Upper lobe of right lung (tissue), 1 donor: ENCODE data around the gene CSPG4. TPM values are rescaled to one million over a fixed set of nuclear protein-coding genes. Genes with fewer than 3 reads are reported as not detected.

Experiments
- ATAC-seq: fragments of 200-7000 bp; cut with Tn5 transposase; one replicate; pipeline ENCODE4 v1.9.1; 2020; ENCODE audit warnings: mild to moderate bottlenecking, moderate library complexity
- DNase-seq: peaks from one replicate; pipeline ENCODE4 v3.0.0-alpha.2; 2020
- H3K27ac ChIP-seq: fragments of 200-600 bp; one replicate; pipeline ENCODE4 v1.8.0; 2022
- H3K27me3 ChIP-seq: fragments of 200-600 bp; one replicate; pipeline ENCODE4 v1.8.0; 2022; ENCODE audit warnings: mild to moderate bottlenecking
- H3K36me3 ChIP-seq: fragments of 200-600 bp; one replicate; pipeline ENCODE4 v1.8.0; 2022
- H3K4me1 ChIP-seq: fragments of 200-600 bp; one replicate; pipeline ENCODE4 v1.8.0; 2022
- H3K4me3 ChIP-seq: fragments of 200-600 bp; one replicate; pipeline ENCODE4 v1.8.0; 2022; ENCODE audit warnings: mild to moderate bottlenecking
- H3K9me3 ChIP-seq: fragments of 200-600 bp; one replicate; pipeline ENCODE4 v1.8.0; 2022
- intact Hi-C: fragments of 100-400 bp; cut with DNase I; formaldehyde crosslinking; loops from one replicate; pipeline ENCODE4 v1.11.0; 2022
- total RNA-seq: library from RNA; stranded (reverse); fragmentation: NEBNext Ultra II Directional; extraction: Animal tissue kit (Norgen Biotek cat#: 25700); gene quantifications from one replicate; pipeline ENCODE4 v1.2.1, GENCODE V29; 2021
- TF ChIP-seq, protein P1 (sequence below): fragments of 200-600 bp; IDR thresholded peaks from one replicate; pipeline ENCODE4 v1.8.0; 2022; ENCODE audit warnings: antibody characterized with exemption
- donor health status: DM: no; HTN: yes; CAD: no; lungs with severe emphysema.

Gene CSPG4
- total RNA-seq, 1 donor from 2014 or later = 12.6 TPM

DNA sequence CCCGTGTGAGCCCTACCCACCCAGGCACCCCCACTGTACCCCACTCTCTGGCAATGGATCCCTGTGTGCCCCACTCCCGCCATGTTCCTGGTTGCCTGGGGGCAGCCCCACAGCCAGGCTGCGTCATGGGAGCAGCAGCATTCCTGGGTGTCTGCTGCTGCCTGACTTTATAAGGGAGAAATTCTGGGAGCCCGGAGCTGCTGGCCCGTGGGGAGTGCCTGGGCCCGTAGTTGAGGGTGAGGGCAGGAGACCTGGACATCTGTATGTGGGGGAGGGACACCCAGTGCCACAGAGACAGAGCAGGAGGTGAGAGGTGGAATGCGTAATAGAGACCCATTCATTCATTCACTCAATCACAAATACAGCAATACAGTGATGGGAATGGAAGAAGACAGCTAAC, 15.1 kb downstream of the CSPG4 start:
- intact Hi-C loops = no loop called here
- H3K4me3 ChIP-seq = no peak overlapping the region
- TF ChIP-seq, protein P1, sequence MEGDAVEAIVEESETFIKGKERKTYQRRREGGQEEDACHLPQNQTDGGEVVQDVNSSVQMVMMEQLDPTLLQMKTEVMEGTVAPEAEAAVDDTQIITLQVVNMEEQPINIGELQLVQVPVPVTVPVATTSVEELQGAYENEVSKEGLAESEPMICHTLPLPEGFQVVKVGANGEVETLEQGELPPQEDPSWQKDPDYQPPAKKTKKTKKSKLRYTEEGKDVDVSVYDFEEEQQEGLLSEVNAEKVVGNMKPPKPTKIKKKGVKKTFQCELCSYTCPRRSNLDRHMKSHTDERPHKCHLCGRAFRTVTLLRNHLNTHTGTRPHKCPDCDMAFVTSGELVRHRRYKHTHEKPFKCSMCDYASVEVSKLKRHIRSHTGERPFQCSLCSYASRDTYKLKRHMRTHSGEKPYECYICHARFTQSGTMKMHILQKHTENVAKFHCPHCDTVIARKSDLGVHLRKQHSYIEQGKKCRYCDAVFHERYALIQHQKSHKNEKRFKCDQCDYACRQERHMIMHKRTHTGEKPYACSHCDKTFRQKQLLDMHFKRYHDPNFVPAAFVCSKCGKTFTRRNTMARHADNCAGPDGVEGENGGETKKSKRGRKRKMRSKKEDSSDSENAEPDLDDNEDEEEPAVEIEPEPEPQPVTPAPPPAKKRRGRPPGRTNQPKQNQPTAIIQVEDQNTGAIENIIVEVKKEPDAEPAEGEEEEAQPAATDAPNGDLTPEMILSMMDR = no peak
- no peak for DNase-seq
- H3K4me1 ChIP-seq = peaks cover 24% of the 10 kb centered on the region
- ATAC-seq = no peak
- no peaks in the 10 kb centered on the region for H3K36me3 ChIP-seq
- H3K27ac ChIP-seq = peak overlapping the region; percentile 24
- H3K27me3 ChIP-seq = no peaks in the 10 kb centered on the region
- no peaks in the 10 kb centered on the region for H3K9me3 ChIP-seq

DNA sequence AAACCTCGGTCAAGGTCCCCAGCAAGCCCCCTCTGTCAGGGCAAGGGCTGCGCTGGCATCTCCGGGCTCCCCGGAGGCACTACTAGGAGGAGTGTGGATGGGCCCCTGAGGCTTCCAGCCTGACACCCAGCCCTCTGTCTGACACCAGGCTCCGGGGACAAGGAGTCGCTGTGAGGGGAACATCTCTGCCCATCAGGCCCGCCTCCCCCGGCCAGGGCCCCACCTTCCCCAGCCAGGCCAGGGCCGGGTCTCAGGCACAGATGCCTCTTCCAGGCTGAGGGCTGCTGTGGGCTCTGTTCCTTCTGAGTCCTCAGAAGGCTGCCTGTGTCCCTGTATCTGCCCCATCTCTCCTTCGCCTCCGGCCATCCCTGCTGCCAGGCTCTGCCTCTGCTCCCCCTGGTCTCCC, 15.8 kb downstream of the CSPG4 start:
- no peaks in the 10 kb centered on the region for H3K9me3 ChIP-seq
- intact Hi-C loops = no loop called here
- H3K36me3 ChIP-seq = no peaks in the 10 kb centered on the region
- no peaks in the 10 kb centered on the region for H3K27me3 ChIP-seq
- TF ChIP-seq, protein P1 = no peak
- no peak overlapping the region for H3K4me3 ChIP-seq
- DNase-seq = no peak
- ATAC-seq = no peak
- H3K4me1 ChIP-seq = peaks cover 24% of the 10 kb centered on the region
- H3K27ac ChIP-seq = peak overlapping the region; percentile 24

DNA sequence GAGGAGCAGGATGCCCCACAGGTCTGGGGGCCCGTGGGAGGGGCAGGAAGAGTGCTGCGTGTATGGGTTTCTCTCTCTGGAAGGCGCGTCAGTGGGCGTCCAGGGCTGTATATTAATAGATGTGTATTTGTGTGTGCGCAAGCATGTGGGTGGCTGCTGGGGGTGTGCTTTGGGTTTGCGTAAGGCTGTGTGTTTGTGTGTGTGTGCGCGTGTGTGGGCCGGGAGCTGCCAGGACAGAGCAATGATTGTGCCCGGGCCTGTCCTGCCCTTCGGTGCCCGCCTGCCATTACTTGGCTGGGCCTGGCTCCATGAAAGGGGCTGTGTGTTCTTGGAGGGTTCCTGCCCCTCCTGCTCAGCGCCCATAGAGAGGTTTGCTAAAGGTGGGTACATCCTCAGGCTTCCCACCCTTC, 16.3 kb downstream of the CSPG4 start:
- DNase-seq (no peak), ATAC-seq (peak; percentile 12)
- H3K36me3 ChIP-seq = no peaks in the 10 kb centered on the region
- H3K27me3 ChIP-seq = no peaks in the 10 kb centered on the region
- H3K4me1 ChIP-seq = peaks cover 24% of the 10 kb centered on the region
- intact Hi-C loops = no loop called here
- H3K4me3 ChIP-seq = no peak overlapping the region
- TF ChIP-seq, protein P1 = no peak
- peak overlapping the region; percentile 24 for H3K27ac ChIP-seq
- no peaks in the 10 kb centered on the region for H3K9me3 ChIP-seq

DNA sequence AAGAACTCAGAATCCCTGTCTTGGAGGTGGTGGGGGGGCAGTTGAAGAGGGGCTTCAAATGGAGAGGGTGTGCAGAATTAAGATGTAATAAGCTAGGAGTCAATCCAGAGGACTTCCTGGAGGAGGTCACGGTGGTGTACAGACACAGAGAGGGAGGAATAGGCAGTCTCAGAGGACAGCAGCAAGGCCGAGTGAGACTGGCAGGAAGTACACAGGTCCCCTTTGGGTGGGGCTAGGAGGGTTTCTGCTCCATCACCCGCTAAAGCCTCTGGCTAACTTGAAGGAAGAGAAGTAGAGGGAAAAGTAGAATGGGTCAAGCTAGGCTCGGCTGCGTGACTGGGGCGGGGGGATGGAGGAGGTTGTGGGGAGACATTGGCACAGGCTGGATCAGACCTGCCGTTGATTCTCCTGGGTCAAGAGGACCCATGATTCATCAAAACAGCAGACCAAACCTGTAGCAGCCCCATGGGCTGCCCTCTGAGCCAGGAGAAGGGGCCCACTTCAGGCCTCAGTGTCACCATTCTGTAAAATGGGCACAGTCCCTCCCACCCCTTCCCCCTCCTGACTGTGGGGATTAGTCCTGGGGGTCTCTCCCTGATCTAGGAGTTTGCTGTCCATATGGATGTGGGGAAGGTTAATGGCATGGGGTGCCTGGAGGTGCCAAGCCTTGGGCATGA, 16.9 kb downstream of the CSPG4 start:
- ATAC-seq (no peak), DNase-seq (no peak)
- H3K27ac ChIP-seq = peak overlapping the region; percentile 24
- no peak overlapping the region for H3K4me3 ChIP-seq
- no peaks in the 10 kb centered on the region for H3K36me3 ChIP-seq
- H3K4me1 ChIP-seq = peaks cover 24% of the 10 kb centered on the region
- TF ChIP-seq, protein P1 = no peak
- intact Hi-C loops = no loop called here
- no peaks in the 10 kb centered on the region for H3K9me3 ChIP-seq
- H3K27me3 ChIP-seq = no peaks in the 10 kb centered on the region

DNA sequence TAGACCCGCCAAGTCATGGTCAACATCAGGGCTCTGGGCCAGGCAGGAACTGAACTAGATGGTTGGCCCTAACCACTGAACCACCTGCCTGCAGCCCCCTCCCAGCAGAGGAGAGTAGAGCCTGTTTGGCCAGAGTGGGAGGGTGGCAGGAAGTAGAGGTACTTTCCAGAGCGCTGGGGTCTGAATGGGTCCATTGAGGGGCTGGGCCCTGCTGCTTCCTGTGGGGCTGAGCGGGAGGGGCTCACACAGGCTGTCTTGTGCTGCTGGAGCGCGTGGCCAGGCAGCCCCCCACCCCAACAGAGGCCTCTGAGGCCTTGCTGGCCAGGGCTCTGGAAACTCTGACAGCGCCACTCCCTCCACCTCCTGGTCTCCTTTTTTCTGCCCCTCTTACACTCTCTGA, 17.4 kb downstream of the CSPG4 start:
- H3K36me3 ChIP-seq = no peaks in the 10 kb centered on the region
- TF ChIP-seq, protein P1 = no peak
- no peak for ATAC-seq
- no peak for DNase-seq
- intact Hi-C loops = no loop called here
- H3K4me3 ChIP-seq = no peak overlapping the region
- H3K27ac ChIP-seq = no peak overlapping the region
- H3K27me3 ChIP-seq = no peaks in the 10 kb centered on the region
- H3K9me3 ChIP-seq = no peaks in the 10 kb centered on the region
- H3K4me1 ChIP-seq = peaks cover 24% of the 10 kb centered on the region
